H9 (cell line): Measurements from ENCODE around the gene TM9SF2. TPM values are rescaled to one million over a fixed set of nuclear protein-coding genes. Genes with fewer than 3 reads are reported as not detected.

Experiments
- DNase-seq: peaks from one replicate; pipeline ENCODE4 v3.0.0-alpha.2; 2017
- H2AFZ ChIP-seq: one replicate; pipeline ENCODE4 v1.6.1; 2013; ENCODE audit warnings: mild to moderate bottlenecking, low read length, control low read depth, moderate library complexity
- H2AK5ac ChIP-seq: 2 replicates; pipeline ENCODE4 v1.6.1; 2013; ENCODE audit warnings: low read length, control low read depth, mixed read lengths; ENCODE audit not compliant: insufficient read length
- H2BK120ac ChIP-seq: one replicate; pipeline ENCODE4 v1.6.1; 2013; ENCODE audit warnings: low read depth, mild to moderate bottlenecking, low read length, control low read depth, inconsistent platforms; ENCODE audit not compliant: poor library complexity, severe bottlenecking
- H2BK12ac ChIP-seq: 2 replicates; pipeline ENCODE4 v1.6.1; 2013; ENCODE audit warnings: low read length, control low read depth, mixed read lengths, low read depth; ENCODE audit not compliant: insufficient read length
- H2BK15ac ChIP-seq: 2 replicates; pipeline ENCODE4 v1.6.1; 2013; ENCODE audit warnings: low read depth, low read length, control low read depth
- H2BK20ac ChIP-seq: one replicate; pipeline ENCODE4 v1.6.1; 2013; ENCODE audit warnings: low read depth, mild to moderate bottlenecking, low read length, control low read depth, inconsistent platforms; ENCODE audit not compliant: poor library complexity, severe bottlenecking
- H2BK5ac ChIP-seq: 2 replicates; pipeline ENCODE4 v1.6.1; 2013; ENCODE audit warnings: low read length, control low read depth, mixed read lengths; ENCODE audit not compliant: insufficient read length
- H3K14ac ChIP-seq: 2 replicates; pipeline ENCODE4 v1.6.1; 2013; ENCODE audit warnings: low read length, control low read depth; ENCODE audit not compliant: insufficient read depth
- H3K18ac ChIP-seq: 2 replicates; pipeline ENCODE4 v1.6.1; 2013; ENCODE audit warnings: low read depth, mild to moderate bottlenecking, mixed read lengths, low read length, control low read depth; ENCODE audit not compliant: insufficient read length
- H3K23ac ChIP-seq: 2 replicates; pipeline ENCODE4 v1.6.1; 2013; ENCODE audit warnings: low read length, control low read depth, mixed read lengths, low read depth; ENCODE audit not compliant: insufficient read length
- H3K23me2 ChIP-seq: 2 replicates; pipeline ENCODE4 v1.6.1; 2013; ENCODE audit warnings: low read depth, mild to moderate bottlenecking, mixed read lengths, low read length, control low read depth; ENCODE audit not compliant: insufficient read length, poor library complexity, severe bottlenecking
- H3K27ac ChIP-seq: 2 replicates; pipeline ENCODE4 v1.5.1; 2013; ENCODE audit warnings: low read length, control low read depth, mixed read lengths, low read depth; ENCODE audit not compliant: insufficient read length
- H3K27me3 ChIP-seq: 2 replicates; pipeline ENCODE4 v1.6.1; 2013; ENCODE audit warnings: low read length, control low read depth, inconsistent platforms; ENCODE audit not compliant: insufficient read depth
- H3K4ac ChIP-seq: 2 replicates; pipeline ENCODE4 v1.6.1; 2013; ENCODE audit warnings: low read depth, mild to moderate bottlenecking, control low read depth, inconsistent platforms, low read length, moderate library complexity
- H3K4me1 ChIP-seq: 2 replicates; pipeline ENCODE4 v1.6.1; 2013; ENCODE audit warnings: low read length, control low read depth, inconsistent platforms; ENCODE audit not compliant: insufficient read depth
- H3K4me2 ChIP-seq: 2 replicates; pipeline ENCODE4 v1.6.1; 2013; ENCODE audit warnings: low read length, control low read depth, mixed read lengths; ENCODE audit not compliant: insufficient read length, insufficient read depth
- H3K56ac ChIP-seq: 2 replicates; pipeline ENCODE4 v1.6.1; 2013; ENCODE audit warnings: low read depth, mild to moderate bottlenecking, mixed read lengths, low read length, control low read depth; ENCODE audit not compliant: insufficient read length
- H3K79me1 ChIP-seq: 2 replicates; pipeline ENCODE4 v1.6.1; 2013; ENCODE audit warnings: low read depth, mild to moderate bottlenecking, moderate library complexity, low read length, control low read depth, inconsistent platforms; ENCODE audit not compliant: insufficient read depth, poor library complexity, severe bottlenecking
- H3K79me2 ChIP-seq: 2 replicates; pipeline ENCODE4 v1.6.1; 2013; ENCODE audit warnings: low read length, control low read depth, inconsistent platforms; ENCODE audit not compliant: insufficient read depth
- H3K9ac ChIP-seq: 2 replicates; pipeline ENCODE4 v1.6.1; 2013; ENCODE audit warnings: low read length, control low read depth, mixed read lengths; ENCODE audit not compliant: insufficient read length; ENCODE audit errors: extremely low read depth
- H3K9me3 ChIP-seq: one replicate; pipeline ENCODE4 v1.6.1; 2013; ENCODE audit warnings: low read depth, low read length, inconsistent platforms; ENCODE audit not compliant: control insufficient read depth
- H3T11ph ChIP-seq: one replicate; pipeline ENCODE4 v1.6.1; 2013; ENCODE audit warnings: mild to moderate bottlenecking, low read length, control low read depth, inconsistent platforms
- H4K20me1 ChIP-seq: one replicate; pipeline ENCODE4 v1.6.1; 2013; ENCODE audit not compliant: control insufficient read depth, insufficient read length, insufficient read depth
- H4K5ac ChIP-seq: 2 replicates; pipeline ENCODE4 v1.6.1; 2013; ENCODE audit warnings: low read depth, mild to moderate bottlenecking, mixed read lengths, low read length, control low read depth; ENCODE audit not compliant: insufficient read length
- H4K8ac ChIP-seq: replicated peaks from 2 replicates; pipeline ENCODE4 v1.6.1; 2013; ENCODE audit warnings: low read length, control low read depth, mixed read lengths, low read depth; ENCODE audit not compliant: insufficient read length
- H4K91ac ChIP-seq: 2 replicates; pipeline ENCODE4 v1.6.1; 2013; ENCODE audit warnings: low read depth, mild to moderate bottlenecking, moderate library complexity, mixed read lengths, low read length, control low read depth; ENCODE audit not compliant: insufficient read length
- H3K27ac Mint-ChIP-seq, 3 experiments: 2 replicates in 2 of 3; 3 replicates in 1 of 3; pipeline ENCODE4 v1.8.0; 2020 to 2021; ENCODE audit warnings: mixed read lengths in 3 of 3, mild to moderate bottlenecking in 1 of 3, moderate library complexity in 1 of 3
- H3K27me3 Mint-ChIP-seq: 2 replicates; pipeline ENCODE4 v1.8.0; 2021; ENCODE audit warnings: low read depth, mild to moderate bottlenecking, moderate library complexity, mixed read lengths
- H3K36me3 Mint-ChIP-seq, 3 experiments: 2 replicates in 2 of 3; 3 replicates in 1 of 3; pipeline ENCODE4 v1.8.0; 2020 to 2021; ENCODE audit warnings: low read depth in 3 of 3, mixed read lengths in 3 of 3; ENCODE audit not compliant: insufficient read depth in 1 of 3
- H3K4me1 Mint-ChIP-seq, 2 experiments: 2 replicates each; pipeline ENCODE4 v1.8.0; 2020; ENCODE audit warnings: mixed read lengths in 2 of 2
- H3K4me3 Mint-ChIP-seq, 2 experiments: 2 replicates in 1 of 2; 3 replicates in 1 of 2; pipeline ENCODE4 v1.8.0; 2020 to 2021; ENCODE audit warnings: mild to moderate bottlenecking in 2 of 2, mixed read lengths in 2 of 2, moderate library complexity in 1 of 2
- H3K9me3 Mint-ChIP-seq, 2 experiments: 2 replicates in 1 of 2; 3 replicates in 1 of 2; pipeline ENCODE4 v1.8.0; 2020; ENCODE audit warnings: mild to moderate bottlenecking in 2 of 2, mixed read lengths in 2 of 2, moderate library complexity in 1 of 2
- WGBS: extraction: QIAGEN DNeasy Blood & Tissue Kit; methylation state at CpG from one replicate; pipeline ENCODE4 v1.1.7; 2013; ENCODE audit warnings: missing lambda C conversion rate, low lambda C conversion rate, mixed read lengths; ENCODE audit not compliant: insufficient read length; ENCODE audit errors: extremely low coverage; 5-methylcytosine and 5-hydroxymethylcytosine counted together
- total RNA-seq: library from RNA; stranded (reverse); gene quantifications from 2 replicates; pipeline ENCODE4 v1.2.1, GENCODE V29; 2021
- TF ChIP-seq, protein P1 (sequence below): fragments of 200-600 bp; sonication (generic); conservative IDR thresholded peaks from 3 replicates; pipeline ENCODE4 v1.8.0; 2021; ENCODE audit warnings: antibody characterized with exemption, mild to moderate bottlenecking

The TM9SF2 gene
- total RNA-seq, 1 experiment from 2014 or later, result 86.1 TPM

- H3K36me3 Mint-ChIP-seq, result no peaks in the 10 kb centered on the region
- no peak overlapping the region for H3K23ac ChIP-seq
These were observed 86.8 kb downstream of the TM9SF2 start for GRCh38 chr13:99587893-99588606.

More at GRCh38 chr13:99587893-99588606, 86.8 kb downstream of the TM9SF2 start:
- no peaks in the 10 kb centered on the region for H4K20me1 ChIP-seq
- no peak overlapping the region for H2BK12ac ChIP-seq
- H4K8ac ChIP-seq, result no peak overlapping the region
- no peak overlapping the region for H3K56ac ChIP-seq
- no peaks in the 10 kb centered on the region for H3K79me2 ChIP-seq
- H2AK5ac ChIP-seq, result no peak overlapping the region
- no peaks in the 10 kb centered on the region for H3K9me3 ChIP-seq
- H3K79me1 ChIP-seq, result no peaks in the 10 kb centered on the region
- H3K9me3 Mint-ChIP-seq, result peaks cover 0 to 3% of the 10 kb centered on the region in 2 experiments; a peak in 2 of 5 replicates
- H3K18ac ChIP-seq, result no peak overlapping the region
- H2BK5ac ChIP-seq, result no peak overlapping the region
- peaks cover 3 to 4% of the 10 kb centered on the region in 2 experiments; a peak in 1 of 4 replicates for H3K4me1 Mint-ChIP-seq
- H2BK20ac ChIP-seq, result no peak overlapping the region
- no peaks in the 10 kb centered on the region for H3K4me1 ChIP-seq
- H3K9ac ChIP-seq, result no peak overlapping the region
- no peak overlapping the region for H2AFZ ChIP-seq
- H3K27me3 Mint-ChIP-seq, result peaks cover 2% of the 10 kb centered on the region
- no peak overlapping the region for H2BK120ac ChIP-seq
- H3K27me3 ChIP-seq, result no peaks in the 10 kb centered on the region
- H4K91ac ChIP-seq, result no peak overlapping the region
- H3T11ph ChIP-seq, result no peak overlapping the region
- H4K5ac ChIP-seq, result no peak overlapping the region
- H3K27ac Mint-ChIP-seq, result no peak overlapping the region
- H3K4me2 ChIP-seq, result no peak overlapping the region
- DNase-seq, result no peak
- H3K27ac ChIP-seq, result no peak overlapping the region
- no CpG with 5 or more reads among the region's 4 CpGs for WGBS
- H3K4ac ChIP-seq, result no peak overlapping the region
- TF ChIP-seq, protein P1, sequence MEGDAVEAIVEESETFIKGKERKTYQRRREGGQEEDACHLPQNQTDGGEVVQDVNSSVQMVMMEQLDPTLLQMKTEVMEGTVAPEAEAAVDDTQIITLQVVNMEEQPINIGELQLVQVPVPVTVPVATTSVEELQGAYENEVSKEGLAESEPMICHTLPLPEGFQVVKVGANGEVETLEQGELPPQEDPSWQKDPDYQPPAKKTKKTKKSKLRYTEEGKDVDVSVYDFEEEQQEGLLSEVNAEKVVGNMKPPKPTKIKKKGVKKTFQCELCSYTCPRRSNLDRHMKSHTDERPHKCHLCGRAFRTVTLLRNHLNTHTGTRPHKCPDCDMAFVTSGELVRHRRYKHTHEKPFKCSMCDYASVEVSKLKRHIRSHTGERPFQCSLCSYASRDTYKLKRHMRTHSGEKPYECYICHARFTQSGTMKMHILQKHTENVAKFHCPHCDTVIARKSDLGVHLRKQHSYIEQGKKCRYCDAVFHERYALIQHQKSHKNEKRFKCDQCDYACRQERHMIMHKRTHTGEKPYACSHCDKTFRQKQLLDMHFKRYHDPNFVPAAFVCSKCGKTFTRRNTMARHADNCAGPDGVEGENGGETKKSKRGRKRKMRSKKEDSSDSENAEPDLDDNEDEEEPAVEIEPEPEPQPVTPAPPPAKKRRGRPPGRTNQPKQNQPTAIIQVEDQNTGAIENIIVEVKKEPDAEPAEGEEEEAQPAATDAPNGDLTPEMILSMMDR, result no peak
- no peak overlapping the region for H2BK15ac ChIP-seq
- no peak overlapping the region for H3K4me3 Mint-ChIP-seq
- H3K23me2 ChIP-seq, result no peaks in the 10 kb centered on the region
- H3K14ac ChIP-seq, result no peak overlapping the region
